Hematopoietic multipotent progenitor cell treated with erythropoietin and hydrocortisone succinate and interleukin-3 and kit ligand, for 4 days (in vitro differentiated cells): ENCODE measurements around the gene LRRC8E.

Experiments used
- DNase-seq: peaks from one replicate; pipeline ENCODE4 v3.0.0-alpha.2; 2015

The LRRC8E gene

GRCh38 chr19:7888826-7889217, 512 bp downstream of the LRRC8E start:
- no peak for DNase-seq

- peak; percentile 66 for DNase-seq
Measured at GRCh38 chr19:7893362-7894101, 5.2 kb downstream of the LRRC8E start.

DNA sequence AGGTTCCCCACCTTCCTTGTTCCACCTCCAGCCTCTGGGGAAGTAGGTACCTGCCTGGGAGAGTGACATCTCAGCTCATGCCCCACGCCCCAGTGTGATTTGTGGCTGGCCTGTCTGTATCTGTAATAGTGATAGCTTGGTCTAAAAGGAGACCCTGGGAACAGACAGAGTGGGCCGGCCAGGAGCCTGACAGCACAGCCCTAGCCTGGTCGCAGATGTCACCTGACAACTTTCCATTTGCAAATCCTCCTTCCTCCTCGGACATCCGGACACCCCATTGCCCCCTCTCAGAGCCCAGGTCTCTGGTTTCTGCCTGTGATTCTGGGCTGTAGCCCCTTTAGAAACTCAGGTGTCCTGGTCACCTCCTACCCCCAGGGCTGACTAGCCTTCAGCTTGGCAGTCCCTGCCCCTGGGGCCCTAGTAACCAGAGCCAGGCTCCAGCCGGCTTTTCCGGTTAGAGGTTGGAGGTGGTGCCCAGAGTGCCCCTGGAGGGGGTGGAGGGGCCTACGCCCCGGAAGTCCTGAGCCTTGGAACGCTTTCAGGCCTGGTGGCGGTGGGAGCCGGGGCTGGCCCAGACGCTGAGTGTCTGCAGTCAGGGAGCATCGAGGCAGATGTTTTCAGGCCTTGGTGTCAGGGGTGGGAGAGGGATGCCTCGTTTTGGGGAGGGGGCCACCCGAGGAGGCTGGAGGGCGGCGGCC, 6.5 kb downstream of the LRRC8E start:
- DNase-seq, result no peak

GRCh38 chr19:7895565-7895964, 7.3 kb downstream of the LRRC8E start:
- no peak for DNase-seq

- no peak for DNase-seq
Measured at GRCh38 chr19:7897292-7897691, 9.0 kb downstream of the LRRC8E start.

- no peak for DNase-seq
Measured at GRCh38 chr19:7898967-7899366, 10.7 kb downstream of the LRRC8E start.

DNA sequence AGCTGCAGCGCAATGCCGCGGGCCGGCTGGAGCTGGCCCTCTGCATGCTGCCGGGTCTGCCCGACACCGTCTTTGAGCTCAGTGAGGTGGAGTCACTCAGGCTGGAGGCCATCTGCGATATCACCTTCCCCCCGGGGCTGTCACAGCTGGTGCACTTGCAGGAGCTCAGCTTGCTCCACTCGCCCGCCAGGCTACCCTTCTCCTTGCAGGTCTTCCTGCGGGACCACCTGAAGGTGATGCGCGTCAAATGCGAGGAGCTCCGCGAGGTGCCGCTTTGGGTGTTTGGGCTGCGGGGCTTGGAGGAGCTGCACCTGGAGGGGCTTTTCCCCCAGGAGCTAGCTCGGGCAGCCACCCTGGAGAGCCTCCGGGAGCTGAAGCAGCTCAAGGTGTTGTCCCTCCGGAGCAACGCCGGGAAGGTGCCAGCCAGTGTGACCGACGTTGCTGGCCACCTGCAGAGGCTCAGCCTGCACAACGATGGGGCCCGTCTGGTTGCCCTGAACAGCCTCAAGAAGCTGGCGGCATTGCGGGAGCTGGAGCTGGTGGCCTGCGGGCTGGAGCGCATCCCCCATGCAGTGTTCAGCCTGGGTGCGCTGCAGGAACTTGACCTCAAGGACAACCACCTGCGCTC, 11.6 kb downstream of the LRRC8E start:
- DNase-seq, result no peak

DNA sequence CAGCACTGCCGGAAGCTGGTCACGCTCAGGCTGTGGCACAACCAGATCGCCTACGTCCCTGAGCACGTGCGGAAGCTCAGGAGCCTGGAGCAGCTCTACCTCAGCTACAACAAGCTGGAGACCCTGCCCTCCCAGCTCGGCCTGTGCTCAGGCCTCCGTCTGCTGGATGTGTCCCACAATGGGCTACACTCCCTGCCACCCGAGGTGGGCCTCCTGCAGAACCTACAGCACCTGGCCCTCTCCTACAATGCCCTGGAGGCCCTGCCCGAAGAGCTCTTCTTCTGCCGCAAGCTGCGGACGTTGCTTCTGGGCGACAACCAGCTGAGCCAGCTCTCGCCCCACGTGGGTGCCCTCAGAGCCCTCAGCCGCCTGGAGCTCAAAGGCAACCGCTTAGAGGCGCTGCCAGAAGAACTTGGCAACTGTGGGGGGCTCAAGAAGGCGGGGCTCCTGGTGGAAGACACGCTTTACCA, 12.1 kb downstream of the LRRC8E start:
- no peak for DNase-seq

DNA sequence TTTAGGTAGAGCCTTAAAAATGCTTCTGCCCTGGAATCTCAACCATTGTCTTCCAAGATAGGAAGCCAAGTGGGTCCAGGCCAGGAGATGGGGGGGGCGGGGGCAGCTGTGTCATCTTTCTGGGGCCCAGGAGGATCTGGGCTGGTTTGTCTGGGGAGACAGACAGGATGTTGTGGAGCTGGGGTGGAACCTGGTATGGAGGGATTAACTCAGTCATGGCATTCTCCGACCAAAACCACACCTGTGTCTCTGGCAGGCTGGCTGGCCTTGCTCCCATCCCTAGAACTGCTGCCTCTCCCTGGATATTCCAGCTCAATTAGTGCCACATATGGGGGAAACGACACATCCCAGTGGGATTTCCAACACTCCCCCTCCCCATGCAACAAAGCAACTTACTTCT, 12.6 kb downstream of the LRRC8E start:
- DNase-seq, result no peak

GRCh38 chr19:7901337-7901736, 13.0 kb downstream of the LRRC8E start:
- DNase-seq, result no peak

GRCh38 chr19:7902796-7903243, 14.5 kb downstream of the LRRC8E start:
- DNase-seq, result no peak

DNA sequence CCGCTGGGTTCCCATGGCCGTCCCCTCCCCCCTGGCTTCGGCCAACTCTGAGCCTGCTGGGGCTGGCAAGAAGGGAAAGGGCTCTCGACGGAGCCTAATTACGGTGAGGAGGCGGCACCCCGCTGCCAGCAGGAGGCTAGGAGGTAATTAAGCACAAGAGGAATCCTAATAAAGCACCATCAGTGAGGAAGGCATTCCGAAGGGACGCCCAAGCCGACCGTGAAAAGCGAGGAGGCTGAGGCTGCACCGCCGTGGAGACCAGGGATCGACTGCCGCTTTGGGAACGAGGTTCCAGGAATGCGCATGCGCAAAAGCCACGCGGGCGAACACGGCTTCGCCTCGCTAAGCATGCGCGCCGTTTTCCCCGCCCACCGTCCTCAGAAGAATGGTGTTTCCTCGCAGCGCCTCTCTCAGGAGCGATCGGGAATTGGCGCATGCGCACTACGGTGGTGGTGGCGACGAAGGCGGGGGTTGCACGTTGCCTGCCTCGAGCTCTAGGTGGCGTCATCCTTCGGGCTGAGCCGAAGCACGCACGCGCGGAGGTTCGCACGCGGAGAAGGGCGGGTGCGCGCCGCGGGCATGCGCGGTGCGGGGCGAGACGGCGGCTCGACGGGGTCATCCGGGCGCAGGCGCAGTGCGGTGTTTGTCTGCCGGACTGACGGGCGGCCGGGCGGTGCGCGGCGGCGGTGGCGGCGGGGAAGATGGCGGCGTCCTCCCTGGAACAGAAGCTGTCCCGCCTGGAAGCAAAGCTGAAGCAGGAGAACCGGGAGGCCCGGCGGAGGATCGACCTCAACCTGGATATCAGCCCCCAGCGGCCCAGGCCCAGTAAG, 15.1 kb downstream of the LRRC8E start, which contains the start of gene MAP2K7:
MAP2K7 (plus strand) TSS at position 634 of the 830 bp plus-strand sequence; CDS start at position 702, 68 bp downstream.
- peak; percentile 100 for DNase-seq

DNA sequence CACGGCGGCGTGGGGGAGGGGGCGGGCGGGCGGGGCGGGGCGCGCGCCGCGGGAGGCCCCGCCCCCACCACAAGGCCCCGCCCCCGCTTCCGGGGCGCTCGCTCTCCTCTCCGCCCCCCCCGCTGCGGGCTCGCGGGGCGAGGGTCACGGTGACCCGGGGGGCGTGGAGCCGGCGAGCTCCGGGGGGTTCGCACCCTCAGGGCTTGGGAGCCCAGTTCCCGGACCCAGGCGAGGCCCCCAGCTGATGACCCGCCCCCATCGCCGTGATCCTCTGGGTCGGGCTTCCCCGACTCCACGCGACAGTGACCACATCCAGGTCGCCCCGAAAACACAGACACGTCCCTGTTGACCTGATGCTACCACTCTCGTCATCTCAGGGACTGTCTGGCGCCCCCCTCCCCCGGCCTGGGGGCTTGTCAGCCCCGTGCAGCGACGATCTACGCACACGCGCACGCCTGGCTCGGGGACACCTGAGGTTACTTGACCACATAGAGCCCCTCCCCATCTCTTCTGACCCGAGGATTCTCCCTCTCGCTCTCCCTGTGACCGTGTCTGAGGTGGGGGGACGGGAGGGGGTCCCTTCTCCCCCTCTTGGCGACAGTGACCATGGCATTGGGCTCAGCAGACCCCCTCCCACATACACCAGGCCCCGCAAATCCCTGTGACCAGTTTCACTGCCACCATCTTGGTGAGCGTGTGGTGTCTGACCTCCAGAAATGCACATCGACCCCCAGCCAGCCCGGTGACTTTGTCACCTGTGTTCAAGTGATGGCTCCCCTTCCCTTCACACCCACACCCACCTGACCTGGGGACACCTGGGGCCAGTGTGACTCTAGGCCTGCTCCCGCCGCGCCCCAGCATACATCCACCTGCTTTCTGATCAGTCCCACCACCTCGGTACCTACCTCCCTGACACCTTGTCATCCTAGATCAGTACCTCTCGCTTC, 16.0 kb downstream of the LRRC8E start:
- peak; percentile 44 for DNase-seq

GRCh38 chr19:7905268-7905667, 17.0 kb downstream of the LRRC8E start:
- no peak for DNase-seq

GRCh38 chr19:7905859-7906258, 17.5 kb downstream of the LRRC8E start:
- no peak for DNase-seq

DNA sequence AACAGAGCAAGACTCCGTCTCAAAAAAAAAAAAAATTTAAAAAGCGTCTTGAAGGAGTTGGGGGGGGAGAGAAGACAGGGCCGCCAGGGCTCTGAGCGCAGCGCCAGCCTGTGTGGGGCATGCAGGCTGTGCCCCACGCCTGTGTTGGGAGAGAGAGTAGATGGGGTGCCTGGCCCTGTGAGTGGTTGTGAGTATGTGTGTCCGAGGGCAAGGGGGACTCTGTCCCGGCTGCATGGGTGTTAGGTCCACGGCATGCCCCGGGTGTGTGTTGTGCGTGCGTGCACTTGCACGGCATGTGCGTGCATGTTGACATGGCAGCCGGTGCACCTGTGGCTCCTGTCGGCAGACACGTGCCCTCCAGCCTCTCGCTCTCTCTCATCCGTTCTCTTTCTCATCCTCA, 18.8 kb downstream of the LRRC8E start:
- no peak for DNase-seq

GRCh38 chr19:7907544-7907943, 19.2 kb downstream of the LRRC8E start:
- no peak for DNase-seq

- no peak for DNase-seq
Measured at GRCh38 chr19:7908078-7908699, 19.9 kb downstream of the LRRC8E start.

- DNase-seq, result no peak
Measured at GRCh38 chr19:7908742-7909461, 20.6 kb downstream of the LRRC8E start.

DNA sequence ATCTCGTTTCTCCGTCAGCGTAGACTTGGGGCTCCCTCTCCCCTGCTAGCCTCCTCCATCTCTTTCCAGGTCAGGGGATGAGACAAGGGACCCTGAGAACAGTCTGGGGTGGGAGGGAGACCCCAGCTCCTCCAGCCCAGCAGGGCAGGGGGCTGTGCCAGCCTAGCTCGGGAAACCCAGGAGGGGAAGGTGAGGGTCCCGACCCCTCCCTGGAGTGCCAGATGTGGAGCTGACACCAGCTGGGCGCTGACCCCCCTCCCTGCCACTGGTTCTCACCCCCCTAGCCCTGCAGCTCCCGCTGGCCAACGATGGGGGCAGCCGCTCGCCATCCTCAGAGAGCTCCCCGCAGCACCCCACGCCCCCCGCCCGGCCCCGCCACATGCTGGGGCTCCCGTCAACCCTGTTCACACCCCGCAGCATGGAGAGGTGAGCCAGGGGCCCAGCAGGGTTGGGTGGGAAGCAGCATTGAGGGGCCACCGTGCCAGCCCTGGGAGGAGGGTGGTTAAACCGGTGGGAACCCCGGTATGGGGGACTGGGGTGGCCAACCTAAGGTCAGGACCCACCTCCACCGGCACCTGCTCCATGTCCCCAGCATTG, 21.3 kb downstream of the LRRC8E start:
- DNase-seq, result no peak
